Measurements from ENCODE around the gene PELO.

DNA sequence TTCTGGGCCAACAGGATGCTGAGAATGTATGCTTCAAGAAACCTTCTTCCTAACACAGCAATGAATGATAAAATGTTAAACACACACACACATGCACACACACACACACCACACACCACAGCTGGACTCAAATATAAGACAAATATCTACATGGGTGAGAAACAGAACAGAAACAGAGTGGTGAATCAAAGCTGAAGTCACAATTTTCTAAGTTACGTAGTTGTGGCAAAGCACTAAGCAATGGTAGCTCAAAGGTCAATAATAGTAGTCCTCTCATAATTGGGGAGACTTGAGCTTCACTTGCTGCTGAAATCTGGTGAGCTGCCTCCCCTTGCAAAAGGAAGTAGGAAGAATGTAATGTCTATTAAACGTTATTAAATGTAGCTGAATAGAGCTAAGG lies 33.7 kb upstream of the PELO start:
- TF ChIP-seq, protein P1, sequence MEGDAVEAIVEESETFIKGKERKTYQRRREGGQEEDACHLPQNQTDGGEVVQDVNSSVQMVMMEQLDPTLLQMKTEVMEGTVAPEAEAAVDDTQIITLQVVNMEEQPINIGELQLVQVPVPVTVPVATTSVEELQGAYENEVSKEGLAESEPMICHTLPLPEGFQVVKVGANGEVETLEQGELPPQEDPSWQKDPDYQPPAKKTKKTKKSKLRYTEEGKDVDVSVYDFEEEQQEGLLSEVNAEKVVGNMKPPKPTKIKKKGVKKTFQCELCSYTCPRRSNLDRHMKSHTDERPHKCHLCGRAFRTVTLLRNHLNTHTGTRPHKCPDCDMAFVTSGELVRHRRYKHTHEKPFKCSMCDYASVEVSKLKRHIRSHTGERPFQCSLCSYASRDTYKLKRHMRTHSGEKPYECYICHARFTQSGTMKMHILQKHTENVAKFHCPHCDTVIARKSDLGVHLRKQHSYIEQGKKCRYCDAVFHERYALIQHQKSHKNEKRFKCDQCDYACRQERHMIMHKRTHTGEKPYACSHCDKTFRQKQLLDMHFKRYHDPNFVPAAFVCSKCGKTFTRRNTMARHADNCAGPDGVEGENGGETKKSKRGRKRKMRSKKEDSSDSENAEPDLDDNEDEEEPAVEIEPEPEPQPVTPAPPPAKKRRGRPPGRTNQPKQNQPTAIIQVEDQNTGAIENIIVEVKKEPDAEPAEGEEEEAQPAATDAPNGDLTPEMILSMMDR (IDR thresholded peaks at IDR 0.05; ENCODE audit: insufficient read depth, low read length, poor library complexity, severe bottlenecking) = no peak
- TF ChIP-seq EZH2phosphoT487 (conservative IDR thresholded peaks at IDR 0.05; ENCODE audit: low read length) = no peak
